Muscle layer of colon (tissue), 2 donors: ENCODE measurements around the gene THTPA.

Experiments
- H3K27ac ChIP-seq: one replicate; pipeline ENCODE4 v1.7.0; 2013; ENCODE audit warnings: low read depth, mild to moderate bottlenecking, low read length, moderate library complexity
- H3K27me3 ChIP-seq, 2 donors: one replicate each; pipeline ENCODE4 v1.7.0; 2013; ENCODE audit warnings: low read length in 2 of 2, mild to moderate bottlenecking in 2 of 2; ENCODE audit not compliant: insufficient read depth in 2 of 2, control insufficient read depth in 1 of 2
- H3K36me3 ChIP-seq: one replicate; pipeline ENCODE4 v1.7.0; 2013; ENCODE audit warnings: mild to moderate bottlenecking, low read length; ENCODE audit not compliant: insufficient read depth
- H3K4me1 ChIP-seq: one replicate; pipeline ENCODE4 v1.7.0; 2013; ENCODE audit warnings: mild to moderate bottlenecking, low read length; ENCODE audit not compliant: insufficient read depth
- H3K4me3 ChIP-seq, 2 donors: one replicate each; pipeline ENCODE4 v1.7.0; 2013; ENCODE audit warnings: low read length in 2 of 2, low read depth in 1 of 2, mild to moderate bottlenecking in 1 of 2, moderate library complexity in 1 of 2
- H3K9ac ChIP-seq: one replicate; pipeline ENCODE4 v1.7.0; 2013; ENCODE audit warnings: low read length
- H3K9me3 ChIP-seq: one replicate; pipeline ENCODE4 v1.7.0; 2013; ENCODE audit warnings: mild to moderate bottlenecking, low read length
- donor health status: abdominal sarcoma.
- donor health status: Adenocarcinoma of cecum.

Gene THTPA

DNA sequence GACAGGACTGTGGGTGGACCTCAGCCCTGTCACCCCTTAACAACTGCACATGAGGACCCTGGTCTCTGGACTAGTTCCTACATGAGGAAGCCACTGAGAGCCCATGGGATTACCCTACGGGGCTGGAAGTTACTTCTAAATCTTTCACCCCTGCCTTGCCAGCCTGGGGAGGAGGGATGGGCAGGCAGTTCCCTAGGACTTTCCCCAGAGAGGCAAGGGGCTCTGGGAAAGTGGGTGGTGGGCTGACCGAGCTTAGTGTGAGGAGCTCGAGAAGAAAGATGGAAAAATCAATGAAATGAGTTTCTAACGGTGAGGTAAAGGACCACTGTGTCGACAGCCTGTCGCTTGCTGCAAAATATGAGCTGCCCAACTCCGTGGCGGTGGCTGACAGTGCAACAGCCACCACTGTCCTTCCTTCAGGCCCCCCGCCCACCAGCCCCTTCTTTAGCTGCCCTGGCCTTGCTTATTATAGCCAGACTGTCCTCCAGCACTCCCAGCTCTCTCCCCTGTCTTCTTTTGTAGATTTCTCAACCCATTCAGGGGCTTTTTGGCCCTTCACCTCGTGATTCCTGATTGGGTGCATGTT lies 9.5 kb upstream of the THTPA start:
- Histone ChIP-seq H3K4me1 (peaks cover 6% of the 10 kb centered on the region), H3K27me3 (no peaks in the 10 kb centered on the region), H3K27ac (no peak overlapping the region), H3K9ac (no peak overlapping the region), H3K9me3 (no peaks in the 10 kb centered on the region), H3K4me3 (no peak overlapping the region), H3K36me3 (no peaks in the 10 kb centered on the region)

DNA sequence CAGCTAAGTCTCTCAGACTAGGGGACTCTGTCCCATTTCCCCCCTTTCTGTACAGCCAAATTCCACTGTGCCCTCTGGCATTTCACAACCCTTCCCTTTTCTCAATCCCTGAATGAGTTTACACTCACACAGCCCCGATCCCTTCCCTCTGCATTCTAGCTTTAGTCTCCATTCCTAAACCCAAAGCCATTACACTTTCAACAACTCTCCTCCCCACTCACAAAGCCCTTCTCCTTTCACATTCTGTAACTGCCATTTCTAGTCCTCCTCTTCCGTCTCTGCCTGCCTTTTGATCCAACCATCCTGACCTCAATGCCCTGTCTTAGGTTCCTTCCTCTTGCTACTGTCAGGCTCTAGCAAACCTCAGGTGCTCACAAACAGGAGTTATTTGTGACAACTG lies 8.1 kb upstream of the THTPA start:
- Histone ChIP-seq H3K36me3 (no peaks in the 10 kb centered on the region), H3K9me3 (no peaks in the 10 kb centered on the region), H3K27ac (no peak overlapping the region), H3K9ac (no peak overlapping the region), H3K4me1 (peaks cover 6% of the 10 kb centered on the region), H3K4me3 (no peak overlapping the region), H3K27me3 (no peaks in the 10 kb centered on the region)

DNA sequence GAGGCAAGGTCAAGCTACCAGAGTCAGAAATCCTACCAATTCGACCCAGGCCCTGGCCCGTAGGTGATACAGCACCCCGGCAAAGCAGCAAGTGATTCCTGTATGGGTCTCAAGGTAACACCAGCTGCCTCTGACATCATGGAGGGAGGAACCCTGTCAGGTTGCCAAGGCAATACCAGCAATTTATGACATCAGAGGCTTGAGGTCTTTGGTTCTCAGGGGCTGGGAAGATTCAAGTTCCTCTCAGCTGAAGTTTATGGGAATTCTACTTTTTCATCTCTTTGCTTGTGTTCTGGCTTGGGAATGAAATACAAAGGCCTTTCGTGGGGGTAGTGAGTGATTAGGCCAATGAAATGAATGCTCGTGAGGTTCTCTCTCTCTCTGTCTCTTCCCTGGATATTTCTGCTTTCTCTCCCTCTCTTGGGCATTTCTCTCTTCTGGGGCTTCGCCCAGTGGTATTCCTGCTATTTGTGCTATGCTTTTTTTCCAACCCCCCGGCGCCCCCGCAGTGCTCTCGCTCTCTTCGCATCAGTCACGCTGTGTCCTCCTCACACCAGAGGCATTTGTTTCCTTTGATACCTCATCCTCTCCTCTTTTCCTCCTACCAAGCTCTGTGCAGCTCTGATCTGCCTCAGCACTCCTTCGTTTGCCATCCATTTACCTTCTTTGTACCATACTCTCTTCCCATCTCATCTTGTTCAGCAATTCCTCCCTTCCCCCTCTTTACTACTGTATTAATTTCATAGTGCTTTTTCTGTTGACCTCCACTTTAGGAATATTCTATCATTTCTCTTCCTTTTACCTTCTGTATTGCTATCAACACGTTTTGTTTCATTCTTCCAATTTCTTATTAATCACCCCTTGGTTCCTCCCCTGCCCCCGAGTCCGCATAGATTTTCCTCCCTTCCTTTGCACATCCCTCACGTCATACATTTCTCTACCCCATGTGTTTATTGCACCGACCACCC lies 7.4 kb upstream of the THTPA start:
- Histone ChIP-seq H3K9me3 (no peaks in the 10 kb centered on the region), H3K4me3 (no peak overlapping the region), H3K36me3 (no peaks in the 10 kb centered on the region), H3K9ac (no peak overlapping the region), H3K27me3 (no peaks in the 10 kb centered on the region), H3K4me1 (peaks cover 6% of the 10 kb centered on the region), H3K27ac (no peak overlapping the region)

GRCh38 chr14:23550131-23550811 lies 5.8 kb upstream of the THTPA start:
- Histone ChIP-seq H3K4me3 (peak overlapping the region; percentile 82 to 88), H3K36me3 (no peaks in the 10 kb centered on the region), H3K27me3 (no peaks in the 10 kb centered on the region), H3K9me3 (no peaks in the 10 kb centered on the region), H3K27ac (no peak overlapping the region), H3K4me1 (peaks cover 6% of the 10 kb centered on the region), H3K9ac (no peak overlapping the region)

DNA sequence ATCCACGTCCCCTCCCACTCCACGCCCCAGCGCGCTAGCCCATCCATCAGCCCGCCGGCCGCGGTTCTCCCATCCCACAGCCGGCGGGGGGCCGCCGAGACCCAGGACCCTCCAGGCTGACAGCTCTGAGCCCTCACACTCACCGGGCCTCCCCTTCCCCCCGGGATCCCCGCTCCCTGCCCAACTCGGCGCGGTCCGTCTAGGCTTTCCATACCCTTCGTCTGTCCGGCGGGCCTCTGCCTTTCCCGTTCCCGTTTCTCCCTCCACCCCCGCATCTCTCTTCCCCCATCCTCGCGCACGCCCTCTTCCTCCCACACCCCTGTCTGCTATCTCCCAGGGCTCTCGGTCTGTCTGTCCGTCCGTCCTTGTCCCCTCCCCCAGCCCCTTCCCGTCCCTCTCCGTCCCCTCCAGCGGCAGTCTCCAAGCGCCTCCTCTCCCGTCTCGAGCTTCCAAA lies 5.2 kb upstream of the THTPA start:
- Histone ChIP-seq H3K27me3 (no peaks in the 10 kb centered on the region), H3K27ac (peak overlapping the region; percentile 76), H3K9me3 (no peaks in the 10 kb centered on the region), H3K9ac (no peak overlapping the region), H3K4me3 (peak overlapping the region; percentile 82 to 88), H3K4me1 (peaks cover 6% of the 10 kb centered on the region), H3K36me3 (no peaks in the 10 kb centered on the region)

GRCh38 chr14:23551266-23552028 lies 4.6 kb upstream of the THTPA start, which contains the start of gene ZFHX2:
Gene ZFHX2, minus strand, starts transcription at chr14:23551765. Its CDS starts 16,440 bp downstream, at chr14:23535325.
- Histone ChIP-seq H3K27ac (peak within 1 kb of the TSS; percentile 76), H3K4me3 (peak within 1 kb of the TSS; percentile 82 to 88), H3K27me3 (no peaks in the 10 kb centered on the region), H3K9me3 (no peaks in the 10 kb centered on the region), H3K36me3 (no peaks in the 10 kb centered on the region), H3K4me1 (peaks cover 7% of the 10 kb centered on the region), H3K9ac (no peak within 1 kb of the TSS)

- no peaks in the 10 kb centered on the region for H3K27me3 ChIP-seq
- H3K4me1 ChIP-seq = peaks cover 18% of the 10 kb centered on the region
- peaks cover 19% of the 10 kb centered on the region for H3K36me3 ChIP-seq
- peak overlapping the region; percentile 90 to 98 for H3K4me3 ChIP-seq
- H3K27ac ChIP-seq = peak overlapping the region; percentile 100
- no peaks in the 10 kb centered on the region for H3K9me3 ChIP-seq
- H3K9ac ChIP-seq = peak overlapping the region; percentile 83
Measured at GRCh38 chr14:23555533-23555881, 564 bp upstream of the THTPA start.

- Histone ChIP-seq H3K27me3 (no peaks in the 10 kb centered on the region), H3K27ac (peak overlapping the region; percentile 100), H3K4me3 (peak overlapping the region; percentile 90 to 98), H3K9ac (peak overlapping the region; percentile 83), H3K4me1 (peaks cover 17% of the 10 kb centered on the region), H3K36me3 (peaks cover 19% of the 10 kb centered on the region), H3K9me3 (no peaks in the 10 kb centered on the region)
Measured at GRCh38 chr14:23556700-23557440, 799 bp downstream of the THTPA start.

GRCh38 chr14:23557521-23557920 lies 1.4 kb downstream of the THTPA start:
- H3K36me3 ChIP-seq = peaks cover 19% of the 10 kb centered on the region
- no peaks in the 10 kb centered on the region for H3K27me3 ChIP-seq
- H3K9ac ChIP-seq = no peak overlapping the region
- peaks cover 17% of the 10 kb centered on the region for H3K4me1 ChIP-seq
- H3K9me3 ChIP-seq = no peaks in the 10 kb centered on the region
- H3K27ac ChIP-seq = no peak overlapping the region
- H3K4me3 ChIP-seq = no peak overlapping the region

- Histone ChIP-seq H3K27me3 (no peaks in the 10 kb centered on the region), H3K4me3 (no peak overlapping the region), H3K9me3 (no peaks in the 10 kb centered on the region), H3K9ac (no peak overlapping the region), H3K27ac (no peak overlapping the region), H3K4me1 (peaks cover 17% of the 10 kb centered on the region), H3K36me3 (peaks cover 19% of the 10 kb centered on the region)
Measured at GRCh38 chr14:23557946-23558345, 1.9 kb downstream of the THTPA start.
